Muscle of leg (tissue), 11 donors: ENCODE measurements around the gene AQP6. TPM values are rescaled to one million over a fixed set of nuclear protein-coding genes. Genes with fewer than 3 reads are reported as not detected.

Experiments
- DNase-seq: peaks from one replicate; pipeline ENCODE4 v3.0.0; 2013
- H3K27ac ChIP-seq: one replicate; pipeline ENCODE4 v1.5.1; 2013; ENCODE audit warnings: mild to moderate bottlenecking, low read length, control low read depth
- H3K27me3 ChIP-seq: one replicate; pipeline ENCODE4 v1.6.1; 2013; ENCODE audit warnings: low read length; ENCODE audit not compliant: control insufficient read depth, insufficient read depth
- H3K36me3 ChIP-seq: one replicate; pipeline ENCODE4 v1.6.1; 2013; ENCODE audit warnings: low read length; ENCODE audit not compliant: control insufficient read depth, insufficient read depth
- H3K4me1 ChIP-seq: one replicate; pipeline ENCODE4 v1.6.1; 2013; ENCODE audit warnings: low read length; ENCODE audit not compliant: control insufficient read depth, insufficient read depth
- H3K4me3 ChIP-seq: one replicate; pipeline ENCODE4 v1.5.1; 2013; ENCODE audit warnings: low read length, control low read depth
- H3K9me3 ChIP-seq: replicated peaks from 2 replicates; pipeline ENCODE4 v1.6.1; 2013; ENCODE audit warnings: low read depth, low read length; ENCODE audit not compliant: control insufficient read depth
- WGBS: methylation state at CpG from one replicate; pipeline ENCODE4 v1.1.5; 2013; ENCODE audit warnings: missing lambda C conversion rate; ENCODE audit not compliant: insufficient coverage; 5-methylcytosine and 5-hydroxymethylcytosine counted together
- polyA plus RNA-seq, 8 donors: library from polyadenylated mRNA; unstranded; fragments of 120-200 nt; gene quantifications; one replicate each; pipeline versions ENCODE4 v1.2.1 to v1.2.3, GENCODE V29; 2013; ENCODE audit warnings: inconsistent platforms in 1 of 8, low replicate concordance in 1 of 8; ENCODE audit not compliant: insufficient read length in 8 of 8, insufficient read depth in 1 of 8
- total RNA-seq: library from RNA; stranded (reverse); fragments of 120-200 nt; gene quantifications from one replicate; pipeline ENCODE4 v1.2.4, GENCODE V29; 2013

AQP6 gene
- total and polyA plus RNA-seq, 9 donors: 0.09 to 0.31 (median 0.14) TPM

GRCh38 chr12:50018154-50018553 is 45.4 kb downstream of the AQP6 start:
- Histone ChIP-seq H3K27me3 (no peaks in the 10 kb centered on the region), H3K9me3 (no peaks in the 10 kb centered on the region), H3K36me3 (peaks cover 6% of the 10 kb centered on the region), H3K27ac (peak overlapping the region; percentile 91), H3K4me3 (no peak overlapping the region), H3K4me1 (peaks cover 7% of the 10 kb centered on the region)
- DNase-seq: peak; percentile 82
- WGBS: no CpG with 5 or more reads among the region's 3 CpGs

DNA sequence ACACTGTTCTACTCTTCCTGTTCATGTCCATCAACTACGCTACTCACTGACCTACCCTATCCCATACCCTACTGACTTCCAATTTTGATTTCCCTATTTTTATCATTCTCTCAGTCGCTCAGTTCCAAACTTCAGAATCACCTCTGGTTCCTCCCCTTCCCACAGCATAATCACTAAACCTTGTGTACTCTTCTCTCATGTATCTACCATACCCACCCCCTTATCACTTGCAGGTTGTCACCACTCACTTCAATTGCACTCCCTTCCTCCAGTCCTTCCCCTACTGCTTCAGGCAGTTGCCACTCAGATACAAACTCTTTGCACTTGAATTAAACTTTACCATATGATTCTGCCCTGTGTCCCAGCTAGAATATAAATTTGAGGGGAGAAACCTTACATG is 46.2 kb downstream of the AQP6 start:
- H3K9me3 ChIP-seq: no peaks in the 10 kb centered on the region
- 89% methylated on average over 2 of the region's 2 CpGs for WGBS
- peaks cover 6% of the 10 kb centered on the region for H3K36me3 ChIP-seq
- H3K27ac ChIP-seq: no peak overlapping the region
- H3K27me3 ChIP-seq: no peaks in the 10 kb centered on the region
- H3K4me3 ChIP-seq: no peak overlapping the region
- H3K4me1 ChIP-seq: peaks cover 7% of the 10 kb centered on the region
- DNase-seq: no peak

DNA sequence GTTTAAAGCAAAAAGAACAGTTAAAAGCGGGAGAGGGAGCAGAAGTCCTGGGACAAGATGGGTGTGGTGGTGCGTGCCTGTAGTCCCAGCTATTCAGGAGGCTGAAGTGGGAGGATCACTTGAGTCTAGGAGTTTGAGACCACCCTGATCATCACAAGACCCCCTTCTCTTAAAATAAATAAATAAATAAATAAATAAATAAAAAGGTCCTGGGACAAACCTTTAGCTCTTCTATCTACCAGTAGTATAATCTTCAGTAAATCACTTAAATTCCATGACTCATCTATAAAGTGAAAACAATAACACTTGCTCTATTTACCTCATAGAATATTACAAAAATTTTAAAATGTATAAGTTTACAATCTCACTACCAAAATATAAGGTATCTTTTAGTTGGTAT is 46.8 kb downstream of the AQP6 start:
- H3K4me1 ChIP-seq: peaks cover 7% of the 10 kb centered on the region
- H3K36me3 ChIP-seq: peaks cover 3% of the 10 kb centered on the region
- DNase-seq: no peak
- no CpG with 5 or more reads among the region's 2 CpGs for WGBS
- no peak overlapping the region for H3K4me3 ChIP-seq
- no peak overlapping the region for H3K27ac ChIP-seq
- H3K27me3 ChIP-seq: no peaks in the 10 kb centered on the region
- H3K9me3 ChIP-seq: no peaks in the 10 kb centered on the region

DNA sequence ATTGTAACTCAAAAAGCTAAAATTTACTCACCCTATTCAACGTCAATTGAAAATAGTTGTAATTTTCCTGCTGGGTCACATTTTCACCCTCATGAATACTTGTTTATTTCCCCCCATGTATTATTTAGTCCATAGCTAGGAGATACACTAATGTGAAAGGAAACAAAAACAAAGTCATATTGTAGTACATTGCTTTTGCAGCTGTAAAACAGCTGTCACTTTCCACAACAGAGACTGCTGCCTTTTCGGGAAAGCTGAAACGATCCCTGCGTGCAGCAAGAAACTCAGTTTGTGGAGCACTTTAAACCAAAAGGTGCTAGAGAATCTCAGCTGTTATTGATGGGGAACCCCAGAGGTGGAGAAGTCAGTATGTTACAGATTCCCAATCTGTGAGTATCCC is 48.3 kb downstream of the AQP6 start:
- Histone ChIP-seq H3K4me1 (peaks cover 11% of the 10 kb centered on the region), H3K27ac (peak overlapping the region; percentile 84), H3K36me3 (no peaks in the 10 kb centered on the region), H3K4me3 (peak overlapping the region; percentile 5), H3K9me3 (no peaks in the 10 kb centered on the region), H3K27me3 (no peaks in the 10 kb centered on the region)
- WGBS: 27% methylated on average over 3 of the region's 4 CpGs
- peak; percentile 82 for DNase-seq

DNA sequence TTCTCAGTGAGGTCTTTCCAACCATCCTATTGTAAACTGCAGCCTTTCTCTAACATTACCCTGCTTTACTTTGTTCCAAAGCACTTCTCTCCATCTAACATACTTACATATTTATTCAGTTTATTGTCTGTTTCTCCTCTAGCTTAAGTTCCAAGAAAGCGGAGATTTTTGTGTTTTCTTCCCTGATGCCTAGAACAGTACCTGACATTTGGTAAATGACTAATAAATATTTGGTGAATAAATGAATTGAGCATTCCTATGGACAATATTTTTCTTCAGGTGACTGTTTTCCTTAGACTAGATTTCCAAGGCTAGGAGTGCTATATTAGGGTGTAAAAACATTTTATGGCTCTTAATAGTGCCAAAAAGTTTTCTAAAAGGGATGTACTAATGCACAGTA is 50.2 kb downstream of the AQP6 start:
- Histone ChIP-seq H3K4me1 (peaks cover 7% of the 10 kb centered on the region), H3K27ac (no peak overlapping the region), H3K9me3 (no peaks in the 10 kb centered on the region), H3K27me3 (no peaks in the 10 kb centered on the region), H3K36me3 (no peaks in the 10 kb centered on the region), H3K4me3 (no peak overlapping the region)
- DNase-seq: no peak
- no CpG with 5 or more reads among the region's 1 CpG for WGBS

GRCh38 chr12:50024227-50024626 is 51.5 kb downstream of the AQP6 start:
- H3K27me3 ChIP-seq: no peaks in the 10 kb centered on the region
- WGBS: no CpG with 5 or more reads among the region's 8 CpGs
- peak overlapping the region; percentile 92 for H3K4me3 ChIP-seq
- no peak overlapping the region for H3K27ac ChIP-seq
- H3K36me3 ChIP-seq: no peaks in the 10 kb centered on the region
- no peak for DNase-seq
- no peaks in the 10 kb centered on the region for H3K9me3 ChIP-seq
- H3K4me1 ChIP-seq: peaks cover 6% of the 10 kb centered on the region

GRCh38 chr12:50024805-50025186 is 52.0 kb downstream of the AQP6 start:
- Histone ChIP-seq H3K9me3 (no peaks in the 10 kb centered on the region), H3K4me3 (peak overlapping the region; percentile 92), H3K36me3 (no peaks in the 10 kb centered on the region), H3K27me3 (no peaks in the 10 kb centered on the region), H3K27ac (peak overlapping the region; percentile 85), H3K4me1 (peaks cover 6% of the 10 kb centered on the region)
- DNase-seq: no peak
- WGBS: 0% methylated on average over 12 of the region's 16 CpGs

- H3K4me3 ChIP-seq: peak within 1 kb of the TSS; percentile 92
- WGBS: under 1% methylated on average over 44 of the region's 47 CpGs
- peak; percentile 100 for DNase-seq
- H3K4me1 ChIP-seq: peaks cover 6% of the 10 kb centered on the region
- H3K27ac ChIP-seq: peak within 1 kb of the TSS; percentile 85
- no peaks in the 10 kb centered on the region for H3K9me3 ChIP-seq
- H3K27me3 ChIP-seq: no peaks in the 10 kb centered on the region
- no peaks in the 10 kb centered on the region for H3K36me3 ChIP-seq
Observed at GRCh38 chr12:50025187-50026059, 52.7 kb downstream of the AQP6 start, which contains the start of gene RACGAP1. RACGAP1 (minus strand) TSS chr12:50025494; CDS start chr12:50016715, 8,779 bp downstream.

- no peaks in the 10 kb centered on the region for H3K36me3 ChIP-seq
- no peak overlapping the region for H3K4me3 ChIP-seq
- no peak for DNase-seq
- no peaks in the 10 kb centered on the region for H3K9me3 ChIP-seq
- WGBS: 96% methylated on average over 3 of the region's 3 CpGs
- H3K27ac ChIP-seq: no peak overlapping the region
- peaks cover 3% of the 10 kb centered on the region for H3K27me3 ChIP-seq
- peaks cover 4% of the 10 kb centered on the region for H3K4me1 ChIP-seq
Observed at GRCh38 chr12:50026691-50027090, 53.9 kb downstream of the AQP6 start.
